A549 (cell line): Measurements from ENCODE around the gene RAB38.
A peak's percentile ranks its signal among the peaks of the same experiment; 100 is the strongest.

Experiments
- CEBPB ChIP-seq, 2 experiments: fragments of >200 bp in 1 of 2; sonication (Bioruptor Twin) in 1 of 2; formaldehyde crosslinking in 1 of 2; IDR thresholded peaks; 2 replicates each; pipeline ENCODE4 v1.6.1; 2012 to 2016
- CTCF ChIP-seq: fragments of >200 bp; sonication (Bioruptor Twin); formaldehyde crosslinking; IDR thresholded peaks from 3 replicates; pipeline ENCODE4 v1.5.1; 2016
- EP300 ChIP-seq, 2 experiments: fragments of >200 bp; sonication (Bioruptor Twin); formaldehyde crosslinking; IDR thresholded peaks; 2 replicates in 1 of 2; 3 replicates in 1 of 2; pipeline ENCODE4 v1.6.1; 2016 to 2017
- JUNB ChIP-seq: fragments of >200 bp; sonication (Bioruptor Twin); formaldehyde crosslinking; IDR thresholded peaks from 2 replicates; pipeline ENCODE4 v1.6.1; 2016
- MAFK ChIP-seq: fragments of 450-650 bp; IDR thresholded peaks from 2 replicates; pipeline ENCODE4 v1.6.1; 2014; ENCODE audit not compliant: partially characterized antibody
- MAX ChIP-seq: IDR thresholded peaks from 2 replicates; pipeline ENCODE4 v1.6.1; 2012
- PBX3 ChIP-seq: IDR thresholded peaks from 2 replicates; pipeline ENCODE4 v1.6.1; 2012
- POLR2A ChIP-seq: IDR thresholded peaks from 2 replicates; pipeline ENCODE4 v1.6.1; 2012; ENCODE audit warnings: mild to moderate bottlenecking, low read length
- RCOR1 ChIP-seq: fragments of 150-350 bp; IDR thresholded peaks from 2 replicates; pipeline ENCODE4 v1.6.1; 2014; ENCODE audit warnings: antibody characterized with exemption, low read length, low read depth
- REST ChIP-seq: fragments of 200-600 bp; sonication (generic); IDR thresholded peaks from 2 replicates; pipeline ENCODE4 v1.6.1; 2016; ENCODE audit warnings: antibody characterized with exemption, mild to moderate bottlenecking, moderate library complexity
- RFX5 ChIP-seq: fragments of 450-650 bp; IDR thresholded peaks from 2 replicates; pipeline ENCODE4 v1.7.1; 2014; ENCODE audit warnings: antibody characterized with exemption, mild to moderate bottlenecking, moderate library complexity
- USF2 ChIP-seq: fragments of 450-650 bp; IDR thresholded peaks from 2 replicates; pipeline ENCODE4 v1.6.1; 2014; ENCODE audit warnings: antibody characterized with exemption

GRCh38 chr11:88104408-88104807 is 70.8 kb downstream of the RAB38 start:
- TF ChIP-seq REST, result no peak
- TF ChIP-seq CTCF, result no peak
- no peak for TF ChIP-seq USF2
- TF ChIP-seq POLR2A, result no peak
- TF ChIP-seq MAFK, result peak; percentile 49
- TF ChIP-seq RCOR1, result no peak
- TF ChIP-seq JUNB, result peak; percentile 90
- peak; percentile 68 to 70; a peak in 2 of 5 replicates for TF ChIP-seq EP300 (IDR thresholded peaks at IDR 0.05)
- peak; percentile 85 to 90 for TF ChIP-seq CEBPB (IDR thresholded peaks at IDR 0.05)
- no peak for TF ChIP-seq RFX5
- TF ChIP-seq PBX3, result no peak
- peak; percentile 59 for TF ChIP-seq MAX
